ENCODE measurements around the gene NRL.

DNA sequence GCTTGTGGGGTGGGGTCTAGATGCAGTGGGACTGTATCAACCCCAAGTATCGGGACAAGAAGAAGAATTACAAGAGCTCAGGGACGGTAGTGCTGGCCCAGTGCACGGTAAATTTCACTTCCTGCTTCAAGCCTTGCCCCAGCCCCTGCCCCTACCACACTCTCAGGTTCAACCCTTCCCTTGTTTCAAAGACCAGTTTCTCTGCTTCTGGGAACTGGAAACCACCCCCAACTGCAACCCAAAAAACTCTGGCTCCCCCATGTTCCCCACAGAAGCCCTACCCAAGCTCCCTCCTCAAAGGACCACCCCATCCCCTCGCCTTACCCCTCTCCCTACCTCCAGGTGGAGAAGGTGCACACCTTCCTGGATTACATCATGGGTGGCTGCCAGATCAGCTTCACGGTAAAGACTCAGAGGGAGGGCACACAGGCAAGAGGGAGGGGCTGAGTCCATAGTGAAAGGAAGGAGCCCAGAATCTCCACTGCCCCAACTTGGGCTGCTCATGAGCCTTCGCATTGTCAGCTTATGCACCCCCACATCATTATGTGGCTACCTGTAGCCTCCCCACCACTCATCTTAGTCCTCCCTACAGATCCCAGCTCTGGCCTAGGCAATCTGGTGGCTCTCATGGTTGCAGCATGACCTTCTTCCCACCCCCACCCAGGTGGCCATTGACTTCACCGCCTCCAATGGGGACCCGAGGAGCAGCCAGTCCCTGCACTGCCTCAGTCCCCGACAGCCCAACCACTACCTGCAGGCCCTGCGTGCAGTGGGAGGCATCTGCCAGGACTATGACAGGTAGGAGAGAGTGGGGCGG is 39.1 kb downstream of the NRL start:
- TF ChIP-seq, protein P1, sequence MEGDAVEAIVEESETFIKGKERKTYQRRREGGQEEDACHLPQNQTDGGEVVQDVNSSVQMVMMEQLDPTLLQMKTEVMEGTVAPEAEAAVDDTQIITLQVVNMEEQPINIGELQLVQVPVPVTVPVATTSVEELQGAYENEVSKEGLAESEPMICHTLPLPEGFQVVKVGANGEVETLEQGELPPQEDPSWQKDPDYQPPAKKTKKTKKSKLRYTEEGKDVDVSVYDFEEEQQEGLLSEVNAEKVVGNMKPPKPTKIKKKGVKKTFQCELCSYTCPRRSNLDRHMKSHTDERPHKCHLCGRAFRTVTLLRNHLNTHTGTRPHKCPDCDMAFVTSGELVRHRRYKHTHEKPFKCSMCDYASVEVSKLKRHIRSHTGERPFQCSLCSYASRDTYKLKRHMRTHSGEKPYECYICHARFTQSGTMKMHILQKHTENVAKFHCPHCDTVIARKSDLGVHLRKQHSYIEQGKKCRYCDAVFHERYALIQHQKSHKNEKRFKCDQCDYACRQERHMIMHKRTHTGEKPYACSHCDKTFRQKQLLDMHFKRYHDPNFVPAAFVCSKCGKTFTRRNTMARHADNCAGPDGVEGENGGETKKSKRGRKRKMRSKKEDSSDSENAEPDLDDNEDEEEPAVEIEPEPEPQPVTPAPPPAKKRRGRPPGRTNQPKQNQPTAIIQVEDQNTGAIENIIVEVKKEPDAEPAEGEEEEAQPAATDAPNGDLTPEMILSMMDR (IDR thresholded peaks at IDR 0.05; ENCODE audit: low read length) = no peak
- TF ChIP-seq EZH2phosphoT487 (IDR thresholded peaks at IDR 0.05; ENCODE audit: low read length) = no peak

All from MM.1S (cell line).